KMS-11 (cell line): ENCODE measurements around the gene TMEM132C.

Experiments used
- H2AFZ ChIP-seq: fragments of 200-600 bp; sonication (generic); 2 replicates; pipeline ENCODE4 v1.6.1; 2016; ENCODE audit warnings: antibody characterized with exemption, mixed run types, low read depth
- H3K27ac ChIP-seq: fragments of 200-600 bp; sonication (generic); 2 replicates; pipeline ENCODE4 v1.6.1; 2016; ENCODE audit warnings: mild to moderate bottlenecking, mixed run types
- H3K27me3 ChIP-seq: fragments of 200-600 bp; sonication (generic); 2 replicates; pipeline ENCODE4 v1.6.1; 2017; ENCODE audit warnings: mild to moderate bottlenecking, low read depth, mixed run types, moderate library complexity; ENCODE audit not compliant: insufficient read depth
- H3K36me3 ChIP-seq: fragments of 200-600 bp; sonication (generic); 2 replicates; pipeline ENCODE4 v1.6.1; 2017; ENCODE audit warnings: mild to moderate bottlenecking, mixed run types; ENCODE audit not compliant: insufficient read depth
- H3K4me1 ChIP-seq: fragments of 200-600 bp; sonication (generic); 2 replicates; pipeline ENCODE4 v1.6.1; 2016; ENCODE audit warnings: mild to moderate bottlenecking, low read depth, mixed run types; ENCODE audit not compliant: poor library complexity, severe bottlenecking
- H3K4me2 ChIP-seq: fragments of 200-600 bp; sonication (generic); 2 replicates; pipeline ENCODE4 v1.7.0; 2016; ENCODE audit warnings: mild to moderate bottlenecking, mixed run types
- H3K4me3 ChIP-seq: fragments of 200-600 bp; sonication (generic); IDR thresholded peaks from 2 replicates; pipeline ENCODE4 v1.6.1; 2017; ENCODE audit warnings: low read depth, low read length, mixed read lengths; ENCODE audit not compliant: insufficient read depth
- H3K79me2 ChIP-seq: fragments of 200-600 bp; sonication (generic); 2 replicates; pipeline ENCODE4 v1.6.1; 2016; ENCODE audit warnings: low read depth, mixed run types; ENCODE audit not compliant: insufficient read depth
- H3K9ac ChIP-seq: fragments of 200-600 bp; sonication (generic); 2 replicates; pipeline ENCODE4 v1.6.1; 2016; ENCODE audit warnings: mild to moderate bottlenecking, mixed run types
- H4K20me1 ChIP-seq: fragments of 200-600 bp; sonication (generic); 2 replicates; pipeline ENCODE4 v1.6.1; 2016; ENCODE audit warnings: mild to moderate bottlenecking, mixed run types; ENCODE audit not compliant: insufficient read depth
- TF ChIP-seq, protein P1 (sequence below): fragments of 200-600 bp; sonication (generic); conservative IDR thresholded peaks from 2 replicates; pipeline ENCODE4 v1.6.1; 2017; ENCODE audit warnings: low read depth, mild to moderate bottlenecking, antibody characterized with exemption, low read length, moderate library complexity, mixed read lengths

Gene TMEM132C

DNA sequence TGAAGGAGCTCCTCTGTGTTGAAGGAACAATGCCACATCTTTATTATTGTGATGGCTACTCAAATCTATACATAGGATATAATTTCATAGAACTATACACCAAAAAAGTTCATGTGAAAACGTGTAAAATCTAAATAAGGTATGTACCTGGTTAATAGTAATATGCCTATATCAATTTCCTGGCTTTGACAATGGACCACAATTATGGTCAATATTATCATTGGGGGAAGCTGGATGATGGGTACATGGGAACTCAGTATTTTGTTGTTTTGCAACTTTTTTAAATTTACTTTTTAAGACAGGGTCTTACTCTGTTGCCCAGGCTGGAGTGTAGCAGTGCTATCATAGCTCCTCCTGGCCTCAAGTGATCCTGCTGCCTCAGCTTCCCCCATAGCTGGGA, 270.7 kb downstream of the TMEM132C start:
- Histone ChIP-seq H3K79me2 (no peaks in the 10 kb centered on the region), H3K4me1 (no peaks in the 10 kb centered on the region), H3K4me3 (no peak overlapping the region), H3K27ac (no peak overlapping the region), H3K36me3 (no peaks in the 10 kb centered on the region), H3K4me2 (no peak overlapping the region), H3K27me3 (no peaks in the 10 kb centered on the region), H2AFZ (no peak overlapping the region), H4K20me1 (no peaks in the 10 kb centered on the region), H3K9ac (no peak overlapping the region)
- TF ChIP-seq, protein P1, sequence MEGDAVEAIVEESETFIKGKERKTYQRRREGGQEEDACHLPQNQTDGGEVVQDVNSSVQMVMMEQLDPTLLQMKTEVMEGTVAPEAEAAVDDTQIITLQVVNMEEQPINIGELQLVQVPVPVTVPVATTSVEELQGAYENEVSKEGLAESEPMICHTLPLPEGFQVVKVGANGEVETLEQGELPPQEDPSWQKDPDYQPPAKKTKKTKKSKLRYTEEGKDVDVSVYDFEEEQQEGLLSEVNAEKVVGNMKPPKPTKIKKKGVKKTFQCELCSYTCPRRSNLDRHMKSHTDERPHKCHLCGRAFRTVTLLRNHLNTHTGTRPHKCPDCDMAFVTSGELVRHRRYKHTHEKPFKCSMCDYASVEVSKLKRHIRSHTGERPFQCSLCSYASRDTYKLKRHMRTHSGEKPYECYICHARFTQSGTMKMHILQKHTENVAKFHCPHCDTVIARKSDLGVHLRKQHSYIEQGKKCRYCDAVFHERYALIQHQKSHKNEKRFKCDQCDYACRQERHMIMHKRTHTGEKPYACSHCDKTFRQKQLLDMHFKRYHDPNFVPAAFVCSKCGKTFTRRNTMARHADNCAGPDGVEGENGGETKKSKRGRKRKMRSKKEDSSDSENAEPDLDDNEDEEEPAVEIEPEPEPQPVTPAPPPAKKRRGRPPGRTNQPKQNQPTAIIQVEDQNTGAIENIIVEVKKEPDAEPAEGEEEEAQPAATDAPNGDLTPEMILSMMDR: no peak

DNA sequence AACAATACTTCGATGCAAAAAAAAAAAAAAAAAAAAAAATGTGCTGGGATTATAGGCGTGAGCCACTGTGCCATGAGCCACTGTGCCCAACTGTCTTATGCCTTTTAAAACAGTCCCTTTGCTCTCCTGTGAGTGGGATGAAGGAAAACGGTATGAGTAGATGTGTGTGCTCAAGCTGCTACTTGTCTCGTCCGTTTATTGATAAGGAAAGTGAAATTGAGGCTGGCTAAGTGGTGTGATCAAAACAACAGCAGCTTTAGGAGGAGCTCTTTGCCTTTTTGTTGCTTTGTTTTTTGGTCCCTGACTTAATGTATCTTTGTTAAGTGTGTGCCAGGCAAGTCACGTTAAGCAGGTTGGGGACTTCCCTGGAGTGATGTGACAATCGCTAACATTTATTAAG, 275.9 kb downstream of the TMEM132C start:
- Histone ChIP-seq H3K79me2 (no peaks in the 10 kb centered on the region), H3K9ac (no peak overlapping the region), H3K36me3 (no peaks in the 10 kb centered on the region), H3K27me3 (no peaks in the 10 kb centered on the region), H3K4me3 (no peak overlapping the region), H3K4me2 (no peak overlapping the region), H4K20me1 (no peaks in the 10 kb centered on the region), H3K4me1 (no peaks in the 10 kb centered on the region), H2AFZ (no peak overlapping the region), H3K27ac (no peak overlapping the region)
- TF ChIP-seq, protein P1: no peak

DNA sequence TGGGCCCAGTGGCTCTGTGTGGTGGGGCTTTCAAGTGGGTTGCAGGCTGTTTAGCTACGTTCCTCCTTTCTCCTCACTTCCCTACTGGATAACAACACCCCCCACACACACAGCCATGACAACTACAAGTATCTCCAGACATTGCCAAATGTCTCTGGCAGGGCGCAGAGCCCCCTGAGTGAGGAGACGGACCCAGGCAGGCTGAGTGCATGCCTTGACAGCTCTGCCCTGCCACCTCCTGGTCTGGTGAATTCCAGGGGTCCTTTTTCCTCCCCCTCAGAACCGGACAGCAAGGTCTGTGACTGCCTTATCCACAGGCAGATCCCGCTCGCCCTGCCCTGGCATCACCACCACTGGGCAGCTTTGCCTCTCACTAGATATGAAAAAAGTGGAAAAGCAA, 276.5 kb downstream of the TMEM132C start:
- Histone ChIP-seq H3K4me1 (no peaks in the 10 kb centered on the region), H3K79me2 (no peaks in the 10 kb centered on the region), H3K9ac (no peak overlapping the region), H3K36me3 (no peaks in the 10 kb centered on the region), H3K27me3 (no peaks in the 10 kb centered on the region), H3K4me3 (no peak overlapping the region), H3K27ac (no peak overlapping the region), H2AFZ (no peak overlapping the region), H3K4me2 (no peak overlapping the region), H4K20me1 (no peaks in the 10 kb centered on the region)
- TF ChIP-seq, protein P1: no peak

DNA sequence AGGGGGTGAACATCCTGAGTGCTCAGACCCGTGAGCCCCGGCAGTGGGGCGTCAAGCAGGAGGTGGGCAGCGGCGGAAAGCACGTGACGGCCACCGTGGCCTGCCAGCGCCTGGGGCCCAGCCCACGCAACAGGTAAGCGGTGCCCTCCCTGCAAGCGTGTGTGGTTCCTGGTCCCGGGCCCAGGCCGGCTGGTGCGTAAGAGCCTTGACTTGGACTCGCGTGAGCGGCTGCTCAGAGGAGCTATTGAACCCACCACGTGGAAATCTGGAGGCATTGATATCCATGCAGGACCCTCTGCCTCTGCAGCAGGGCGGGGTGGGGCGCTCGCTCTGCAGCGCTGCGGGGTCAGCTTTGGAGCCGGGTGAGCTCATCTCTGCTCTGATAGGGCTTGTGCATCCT, 277.0 kb downstream of the TMEM132C start:
- Histone ChIP-seq H3K4me2 (no peak overlapping the region), H3K27me3 (no peaks in the 10 kb centered on the region), H3K79me2 (no peaks in the 10 kb centered on the region), H3K4me3 (no peak overlapping the region), H3K27ac (no peak overlapping the region), H4K20me1 (no peaks in the 10 kb centered on the region), H3K36me3 (no peaks in the 10 kb centered on the region), H2AFZ (no peak overlapping the region), H3K9ac (no peak overlapping the region), H3K4me1 (no peaks in the 10 kb centered on the region)
- TF ChIP-seq, protein P1: no peak
